GM23248 (cell line): Measurements from ENCODE around the gene ANGPT4.

Source experiments
- EZH2 ChIP-seq: fragments of 200-600 bp; sonication (generic); IDR thresholded peaks from 2 replicates; pipeline ENCODE4 v1.6.1; 2018; ENCODE audit warnings: antibody characterized with exemption, mild to moderate bottlenecking; ENCODE audit not compliant: insufficient read depth, poor library complexity, severe bottlenecking
- EZH2phosphoT487 ChIP-seq: fragments of 200-600 bp; sonication (generic); IDR thresholded peaks from 2 replicates; pipeline ENCODE4 v1.6.1; 2018; ENCODE audit warnings: antibody characterized with exemption, moderate library complexity, mild to moderate bottlenecking, low read depth; ENCODE audit not compliant: insufficient read depth

DNA sequence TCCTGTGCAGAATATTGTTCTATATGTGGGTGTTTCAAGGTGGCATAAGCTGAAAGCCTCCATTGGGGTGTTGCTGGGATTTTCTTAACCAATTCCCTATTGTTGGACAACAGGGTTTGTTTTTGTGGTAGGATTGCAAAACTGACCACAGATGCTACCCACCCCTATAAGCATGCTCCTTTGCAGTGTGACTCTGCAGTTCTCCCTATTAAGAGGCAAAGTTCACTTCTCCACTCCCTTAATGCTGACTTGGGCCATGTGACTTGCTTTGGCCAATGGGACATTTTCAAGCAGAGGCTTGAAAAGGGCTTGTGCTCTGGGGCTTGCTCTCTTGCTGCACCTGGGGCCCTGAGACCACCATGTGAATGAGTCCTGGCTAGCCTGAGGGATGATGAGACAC, 8.5 kb upstream of the ANGPT4 start:
- no peak for TF ChIP-seq EZH2
- no peak for TF ChIP-seq EZH2phosphoT487
